Fibroblast of peridontal ligament (primary cell): ENCODE measurements around the gene GAREM1.
"Not testable (repeated sequence)": the region's sequence is repeated elsewhere in the genome, so short reads cannot be mapped to it uniquely, and the experiment has no call there.

ENCODE experiments used
- DNase-seq: peaks from one replicate; pipeline ENCODE4 v3.0.0-alpha.2; 2010; ENCODE audit errors: extremely low read depth

Gene GAREM1

GRCh38 chr18:32258148-32258547, 212.5 kb downstream of the GAREM1 start:
- DNase-seq = no peak

- DNase-seq = no peak
These were observed 213.4 kb downstream of the GAREM1 start for GRCh38 chr18:32257084-32257785.

- no peak for DNase-seq
These were observed 215.1 kb downstream of the GAREM1 start for GRCh38 chr18:32255570-32255969.

GRCh38 chr18:32252141-32252860, 218.4 kb downstream of the GAREM1 start:
- DNase-seq = no peak

- no peak for DNase-seq
These were observed 219.2 kb downstream of the GAREM1 start for GRCh38 chr18:32251466-32251865.

GRCh38 chr18:32249147-32249929, 221.3 kb downstream of the GAREM1 start:
- DNase-seq = no peak

GRCh38 chr18:32244881-32245280, 225.8 kb downstream of the GAREM1 start:
- DNase-seq = no peak

GRCh38 chr18:32243358-32243757, 227.3 kb downstream of the GAREM1 start:
- DNase-seq = no peak

- DNase-seq = no peak
These were observed 228.3 kb downstream of the GAREM1 start for GRCh38 chr18:32242395-32242794.

GRCh38 chr18:32238635-32239268, 231.9 kb downstream of the GAREM1 start:
- no peak for DNase-seq

- DNase-seq = no peak
These were observed 233.6 kb downstream of the GAREM1 start for GRCh38 chr18:32237049-32237448.

GRCh38 chr18:32233348-32233747, 237.3 kb downstream of the GAREM1 start:
- not testable (repeated sequence) for DNase-seq

- no peak for DNase-seq
These were observed 251.2 kb downstream of the GAREM1 start for GRCh38 chr18:32219431-32220018.

GRCh38 chr18:32216390-32216789, 254.3 kb downstream of the GAREM1 start:
- DNase-seq = no peak

- no peak for DNase-seq
These were observed 257.0 kb downstream of the GAREM1 start for GRCh38 chr18:32213693-32214092.
